Measurements from ENCODE around the gene PRDM15. TPM values are rescaled to one million over a fixed set of nuclear protein-coding genes. Genes with fewer than 3 reads are reported as not detected.

PRDM15 gene
- polyA plus RNA-seq, 1 donor, result 3.8 TPM

DNA sequence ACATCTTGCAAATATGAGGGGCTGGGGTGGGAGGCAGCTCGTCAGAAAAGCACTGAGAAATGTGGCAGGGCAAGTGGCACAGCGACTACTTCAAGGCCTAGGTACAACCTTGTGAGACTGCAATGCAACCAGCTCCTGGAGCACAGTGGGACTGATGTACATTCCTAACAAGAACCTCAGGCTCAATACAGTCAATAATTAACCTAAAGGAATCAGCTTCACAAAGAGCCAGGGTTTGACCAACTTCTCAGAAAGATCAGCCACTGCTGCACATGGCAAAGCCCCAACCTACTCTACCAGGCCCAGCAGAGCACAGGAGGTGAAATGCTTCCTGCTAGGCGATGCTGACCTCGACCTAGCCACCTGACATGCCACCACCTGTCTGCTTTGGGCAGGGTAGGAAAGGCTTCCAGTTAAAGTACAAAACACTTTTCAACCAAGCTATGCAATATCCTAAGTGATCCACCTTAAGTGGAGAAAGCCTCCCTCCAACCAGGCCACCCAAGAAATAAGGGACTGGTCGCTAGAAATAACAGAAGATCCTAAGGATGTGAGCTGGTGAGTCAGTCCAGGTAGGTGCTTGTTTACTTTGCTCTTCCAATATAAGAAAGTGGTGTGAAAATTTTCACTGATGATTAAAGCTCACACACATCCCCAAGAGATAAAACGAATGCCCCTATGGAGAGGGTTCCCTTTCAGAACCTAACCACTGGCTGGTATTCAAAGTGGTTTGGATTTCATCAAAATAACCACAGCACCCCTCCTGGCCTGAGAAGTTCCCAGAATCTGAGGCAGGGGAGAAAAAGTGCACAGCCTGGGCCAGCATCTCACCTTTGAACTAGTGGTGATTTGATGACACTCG, 114.4 kb downstream of the PRDM15 start:
- DNase-seq (ENCODE audit: low read depth), result no peak

DNA sequence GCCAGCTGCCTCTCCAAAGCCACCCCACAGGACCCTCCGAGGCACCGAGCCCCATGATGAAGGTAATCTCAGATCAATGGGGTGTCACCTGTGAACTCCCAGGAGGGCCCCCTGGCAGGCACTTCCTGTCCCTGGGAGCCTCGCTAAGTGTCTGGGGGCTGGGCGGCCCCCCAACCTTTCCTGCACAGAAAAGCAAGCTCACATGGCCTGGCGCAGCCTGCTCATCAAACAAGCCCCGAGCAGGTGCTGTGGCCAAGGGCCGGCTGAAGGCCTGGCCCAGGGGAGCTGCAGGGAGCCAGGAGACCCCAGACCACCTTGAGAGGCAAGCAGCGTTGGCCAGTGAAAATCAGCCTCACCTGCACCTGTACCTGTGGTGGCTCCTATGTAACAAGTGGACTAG, 115.1 kb downstream of the PRDM15 start:
- DNase-seq (ENCODE audit: low read depth), result no peak

DNA sequence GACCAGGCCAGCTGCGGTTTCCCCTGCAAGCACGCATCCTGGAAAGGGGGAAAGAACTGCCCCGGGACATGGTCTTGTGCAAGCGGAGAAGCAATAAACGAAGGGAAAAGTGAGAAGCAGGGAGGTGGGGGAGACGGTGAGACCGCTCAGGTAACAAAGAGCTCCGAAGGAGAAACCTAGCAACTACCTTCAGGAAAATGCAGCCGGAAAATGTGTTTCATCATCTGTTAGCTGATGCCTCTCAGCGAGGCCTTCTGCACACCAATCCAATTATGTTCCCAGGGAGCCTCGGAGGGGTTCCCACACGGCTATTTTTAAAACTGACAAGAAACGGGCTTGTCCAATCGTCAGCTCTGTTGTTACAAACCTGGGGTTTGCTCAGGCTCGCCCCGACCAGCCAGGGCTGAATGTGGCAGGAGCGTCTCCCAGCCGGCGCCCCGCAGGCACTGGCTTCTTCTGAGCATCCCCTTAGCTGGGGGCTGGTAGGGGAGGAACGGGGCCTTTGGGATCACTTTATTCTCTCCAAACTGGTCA, 115.7 kb downstream of the PRDM15 start:
- DNase-seq (ENCODE audit: low read depth), result no peak

- DNase-seq (ENCODE audit: low read depth), result no peak
Observed at GRCh38 chr21:41762753-41763152, 116.4 kb downstream of the PRDM15 start.

GRCh38 chr21:41761934-41762635, 117.1 kb downstream of the PRDM15 start:
- no peak for DNase-seq (ENCODE audit: low read depth)

DNA sequence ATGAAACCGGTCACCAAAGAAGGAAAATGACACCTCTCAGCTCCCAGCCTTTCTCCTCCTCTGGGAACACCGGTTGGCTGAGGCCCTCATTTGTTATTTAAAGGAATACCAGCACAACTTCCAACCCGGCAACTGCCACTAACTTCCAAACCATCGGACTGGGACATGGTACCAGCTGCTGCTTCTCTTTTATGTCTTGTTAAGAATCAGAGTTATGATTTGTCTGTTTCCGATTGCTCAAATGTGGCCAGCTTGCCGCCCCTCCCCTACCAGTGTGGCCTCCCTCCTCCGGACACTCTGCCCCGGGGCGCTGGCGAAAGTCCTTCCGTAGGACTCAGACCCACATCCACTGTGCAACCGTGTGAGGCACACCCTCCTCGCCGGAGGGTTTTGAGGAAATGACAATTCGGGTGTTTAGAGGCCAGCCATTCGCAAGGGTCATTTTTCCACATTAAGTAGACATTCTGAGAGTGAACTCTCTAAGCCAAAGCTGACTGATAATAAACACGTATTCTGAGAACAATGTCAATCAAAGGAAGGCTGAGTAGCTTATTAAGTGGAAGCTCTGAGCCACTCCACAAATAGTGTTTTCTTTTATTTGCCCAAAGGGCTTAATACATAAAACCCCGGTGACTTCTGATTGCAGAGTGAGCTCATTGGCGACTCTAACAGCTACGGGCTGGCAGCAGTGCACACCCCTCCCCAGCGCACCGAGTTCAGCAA, 117.8 kb downstream of the PRDM15 start:
- DNase-seq (ENCODE audit: low read depth), result no peak

DNA sequence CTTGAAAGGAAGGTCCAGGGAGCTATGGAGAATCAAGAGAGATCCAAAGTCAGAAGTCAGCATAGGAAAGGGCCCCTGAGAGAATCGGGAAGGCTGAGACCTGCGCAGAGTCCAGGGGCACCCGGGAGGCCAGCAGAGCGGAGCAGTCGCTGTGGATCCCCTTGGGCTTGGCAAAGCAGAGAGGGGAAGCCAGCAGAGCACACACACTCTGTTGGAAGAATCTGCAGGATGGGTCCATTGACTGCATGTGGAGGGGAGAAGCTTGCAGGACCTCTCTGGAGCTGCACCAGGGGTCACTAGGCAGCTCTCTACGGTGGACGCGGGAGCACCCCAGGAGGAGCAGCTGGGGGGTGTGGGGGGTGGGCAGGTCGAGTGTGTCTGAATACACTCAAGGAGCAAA, 118.7 kb downstream of the PRDM15 start:
- DNase-seq (ENCODE audit: low read depth), result no peak

DNA sequence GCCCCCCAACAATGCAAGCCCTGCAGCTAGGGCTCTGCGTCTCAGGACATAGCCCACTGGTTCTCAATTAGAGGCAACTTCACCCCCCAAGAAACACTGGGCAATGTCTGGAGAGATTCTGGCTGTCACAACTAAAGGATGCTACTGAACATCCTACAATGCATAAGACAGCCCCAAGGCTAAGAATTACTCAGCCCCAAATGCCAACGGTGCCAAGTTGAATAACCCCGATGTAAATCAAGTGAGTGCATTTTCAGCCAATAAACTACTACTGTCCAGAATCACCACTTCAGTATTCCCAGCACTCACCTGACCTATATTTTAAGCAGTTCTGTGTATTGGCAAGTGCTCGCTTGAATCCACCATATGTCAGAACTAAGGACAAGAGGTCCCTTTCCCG, 119.2 kb downstream of the PRDM15 start:
- DNase-seq (ENCODE audit: low read depth), result no peak

- DNase-seq (ENCODE audit: low read depth), result no peak
Observed at GRCh38 chr21:41759214-41759840, 119.8 kb downstream of the PRDM15 start.

DNA sequence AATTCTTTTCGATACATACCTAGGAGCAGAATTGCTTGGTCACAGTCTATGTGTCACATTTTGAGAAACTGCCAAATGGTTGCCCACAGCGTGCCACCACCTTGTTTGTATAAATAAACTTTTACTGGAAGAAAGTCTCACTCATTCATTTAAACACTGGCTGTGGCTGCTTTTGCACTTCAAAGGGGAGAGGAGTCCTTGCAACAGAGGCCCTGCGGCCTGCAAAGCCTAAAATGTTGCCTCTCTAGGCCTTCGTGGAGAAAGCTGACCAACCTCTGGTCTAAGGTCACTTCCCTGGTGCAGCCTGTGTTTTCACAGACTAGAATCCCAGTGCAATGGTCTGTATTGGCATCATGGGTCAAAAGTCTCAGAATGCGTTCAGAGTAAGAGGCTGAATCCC, 120.6 kb downstream of the PRDM15 start:
- no peak for DNase-seq (ENCODE audit: low read depth)

DNA sequence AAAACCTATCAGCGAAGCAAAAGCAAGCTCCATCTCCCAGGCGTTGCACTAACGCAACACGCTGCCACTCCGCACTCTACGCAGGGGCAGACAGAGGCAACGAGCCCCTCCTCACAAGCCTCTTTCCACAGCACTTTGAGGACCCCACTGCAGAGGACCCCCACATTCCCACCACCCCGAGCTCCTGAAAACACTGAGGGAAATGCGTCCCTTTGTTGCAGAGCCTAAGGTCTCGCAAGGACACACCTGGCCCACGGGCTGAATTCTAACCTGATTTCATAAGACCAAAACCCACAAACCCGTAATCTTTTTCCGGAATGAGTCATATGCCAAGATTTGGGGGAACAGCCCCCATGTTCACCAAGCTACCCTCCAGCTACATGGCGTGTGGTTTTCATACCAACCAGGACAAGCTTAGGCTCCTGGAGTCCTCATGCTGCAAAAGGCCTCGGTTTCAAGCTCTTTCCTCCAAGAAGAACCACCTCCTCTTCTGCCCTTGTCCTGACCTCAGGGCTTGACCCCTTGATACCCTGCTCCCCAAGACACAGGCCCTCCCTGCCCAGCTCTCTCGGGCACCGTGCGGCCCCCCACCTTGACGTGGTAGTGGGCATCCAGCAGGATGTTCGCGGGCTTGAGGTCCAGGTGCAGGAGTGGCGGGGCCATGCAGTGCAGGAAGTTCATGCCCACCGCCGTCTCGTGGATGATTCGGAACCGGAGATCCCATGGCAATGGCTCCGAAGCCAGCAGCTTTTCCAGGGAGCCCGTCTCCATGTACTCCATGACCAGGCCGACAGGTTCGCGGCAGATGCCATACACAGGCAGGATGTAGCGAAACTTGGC, 123.0 kb downstream of the PRDM15 start:
- no peak for DNase-seq (ENCODE audit: low read depth)

DNA sequence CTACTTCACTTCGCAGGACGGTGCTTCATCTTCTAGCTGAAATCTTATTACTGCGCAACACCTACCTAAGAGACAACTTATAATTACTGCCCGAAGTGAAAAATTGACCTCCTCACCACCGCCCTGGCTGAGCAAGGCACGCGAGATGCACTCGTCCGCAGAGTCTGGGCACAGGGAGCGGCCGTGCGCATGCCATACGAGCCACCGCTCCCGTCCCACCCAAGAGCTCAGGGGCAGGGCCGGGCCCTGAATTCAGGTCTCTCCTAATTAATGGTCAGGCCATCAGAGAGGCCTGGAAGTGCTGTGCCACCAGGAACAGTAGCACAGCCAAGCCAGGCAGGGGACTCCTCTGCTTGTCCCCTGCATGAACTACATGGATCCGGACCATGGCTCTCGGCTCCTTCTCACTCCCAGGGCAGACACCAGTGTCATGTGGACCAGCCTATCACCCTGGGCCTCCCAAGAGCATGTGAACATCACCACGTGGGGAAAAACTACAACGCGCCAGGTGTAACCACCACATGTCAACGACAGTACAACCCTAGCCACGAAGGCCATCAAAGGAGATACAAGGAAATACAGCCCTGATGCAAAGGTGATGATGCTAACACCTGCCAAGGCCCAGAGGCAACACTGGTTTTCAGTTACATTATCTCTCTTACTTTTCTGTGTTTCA, 123.7 kb downstream of the PRDM15 start:
- no peak for DNase-seq (ENCODE audit: low read depth)

- no peak for DNase-seq (ENCODE audit: low read depth)
Observed at GRCh38 chr21:41754479-41754891, 124.7 kb downstream of the PRDM15 start.

DNA sequence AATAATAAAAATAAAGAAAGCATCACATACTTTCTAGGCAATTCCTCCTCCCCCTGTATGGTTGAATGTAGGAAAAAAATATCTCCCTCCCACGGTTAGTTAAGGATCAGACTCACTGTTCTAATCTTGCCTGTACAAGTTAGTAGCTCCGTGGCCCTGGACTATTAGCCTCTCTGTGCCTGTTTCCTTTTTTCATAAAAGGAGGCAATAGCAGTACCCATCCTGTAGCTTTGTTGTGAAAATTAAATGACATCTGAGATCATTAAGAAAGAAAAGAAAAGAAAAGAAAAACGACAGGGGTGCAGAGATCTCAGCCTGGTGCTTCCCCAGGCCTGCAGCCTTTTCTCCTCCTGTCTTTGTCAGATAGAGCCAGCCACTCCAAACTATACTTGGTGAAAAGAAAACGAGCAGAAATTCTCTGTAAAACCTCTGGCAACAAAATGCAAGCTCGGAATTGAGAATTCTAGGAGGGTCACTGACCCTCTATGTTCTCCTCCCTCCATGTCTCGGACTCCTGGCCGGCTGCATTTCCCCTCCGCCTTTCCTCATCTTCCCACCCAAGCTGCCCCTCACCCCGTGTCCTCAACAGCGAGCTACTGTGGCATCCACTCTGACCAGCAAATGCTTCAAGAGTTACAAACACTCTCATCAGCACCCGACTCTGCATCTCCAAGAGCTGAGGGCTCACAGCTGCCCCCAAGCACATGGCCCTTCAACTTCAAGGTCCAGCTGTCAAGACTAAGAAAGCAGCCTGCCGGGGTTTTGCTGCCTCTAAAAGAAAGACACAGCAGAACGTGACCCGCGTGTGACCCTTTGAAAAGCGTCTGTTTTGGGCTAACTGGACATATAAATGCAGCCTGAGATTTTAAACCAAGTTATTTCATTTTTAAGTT, 125.9 kb downstream of the PRDM15 start:
- no peak for DNase-seq (ENCODE audit: low read depth)

DNA sequence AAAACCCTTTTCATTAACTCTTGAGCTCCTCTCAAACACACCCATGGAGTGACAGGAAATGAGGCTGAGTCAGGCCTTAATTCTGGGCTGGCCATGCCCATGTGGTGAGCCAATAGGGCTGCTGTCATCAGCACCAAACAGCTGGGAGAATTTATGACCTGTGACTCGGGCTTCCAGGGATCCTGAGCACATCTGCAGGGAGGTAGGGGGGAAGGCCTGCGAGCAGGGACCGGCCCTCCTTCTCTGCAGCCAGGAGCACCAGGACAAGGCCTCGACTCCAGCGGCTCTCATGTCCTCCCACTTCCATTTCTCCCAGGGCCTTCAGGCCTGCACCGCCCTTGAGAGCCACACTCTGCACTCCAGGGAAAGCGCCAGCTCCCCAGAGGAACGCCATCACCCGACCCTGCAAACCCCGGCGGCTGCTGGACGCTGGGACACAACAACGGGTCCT, 126.9 kb downstream of the PRDM15 start:
- no peak for DNase-seq (ENCODE audit: low read depth)

GRCh38 chr21:41751611-41752011, 127.5 kb downstream of the PRDM15 start:
- DNase-seq (ENCODE audit: low read depth), result no peak

DNA sequence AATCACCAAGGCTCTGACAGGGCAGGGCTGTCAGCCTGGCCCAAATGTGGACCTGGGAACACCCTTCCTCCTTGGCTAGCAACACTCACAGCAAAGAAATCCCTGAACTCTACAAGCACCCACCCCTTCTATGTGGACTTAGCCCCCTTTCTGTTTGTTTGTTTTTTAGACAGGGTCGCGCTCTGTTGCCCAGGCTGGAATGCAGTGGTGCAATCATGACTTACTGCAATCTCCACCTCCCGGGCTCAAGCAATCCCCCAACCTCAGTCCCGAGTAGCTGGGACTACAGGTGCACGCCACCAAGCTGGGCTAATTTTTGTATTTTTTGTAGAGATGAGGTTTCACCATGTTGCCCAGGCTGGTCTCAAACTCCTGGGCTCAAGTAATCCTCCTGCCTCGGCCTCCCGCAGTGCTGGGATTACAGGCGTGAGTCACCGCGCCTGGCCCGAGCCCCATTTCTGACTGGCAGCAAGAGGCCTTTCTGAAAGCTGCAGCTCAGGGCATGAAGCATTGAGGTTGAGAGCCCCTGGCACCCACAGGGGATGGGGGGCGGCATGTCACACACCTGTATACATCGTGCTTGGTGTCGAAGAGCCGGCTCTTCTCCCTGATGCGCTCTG, 128.5 kb downstream of the PRDM15 start:
- no peak for DNase-seq (ENCODE audit: low read depth)

DNA sequence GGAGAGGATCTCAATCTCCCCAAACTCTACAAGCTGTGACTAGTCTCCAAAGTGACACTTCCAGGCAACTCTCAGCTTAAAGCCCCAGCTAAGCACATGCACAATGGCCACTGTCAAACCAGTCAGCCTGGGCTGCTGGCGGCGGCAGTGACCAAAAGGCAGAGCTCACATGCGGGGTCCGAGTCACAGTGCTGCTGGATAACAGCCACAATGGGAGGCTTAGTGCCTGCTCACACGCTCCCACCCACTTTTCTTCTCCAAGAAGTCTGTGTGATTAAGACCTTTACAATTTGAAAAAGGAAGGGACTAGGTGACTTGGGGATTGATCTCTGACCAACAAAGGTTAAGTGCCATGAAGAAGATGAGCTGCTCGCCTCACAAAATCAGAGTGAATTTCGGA, 129.1 kb downstream of the PRDM15 start:
- DNase-seq (ENCODE audit: low read depth), result no peak

GRCh38 chr21:41749286-41749685, 129.9 kb downstream of the PRDM15 start:
- no peak for DNase-seq (ENCODE audit: low read depth)
